ENCODE data around the gene IFNGR2.

The IFNGR2 gene

GRCh38 chr21:33473344-33473743 is 70.1 kb downstream of the IFNGR2 start:
- DNase-seq (ENCODE audit: insufficient read length, low spot score): no peak
- TF ChIP-seq POLR2A (IDR thresholded peaks at IDR 0.05; ENCODE audit: low read depth, low read length): no peak
- no peak for TF ChIP-seq PAX5 (IDR thresholded peaks at IDR 0.05; ENCODE audit: insufficient read depth, low read length, severe bottlenecking)
- TF ChIP-seq SPI1 (IDR thresholded peaks at IDR 0.05; ENCODE audit: low read depth, low read length): no peak
- no peak for TF ChIP-seq POU2F2 (IDR thresholded peaks at IDR 0.05; ENCODE audit: low read depth, low read length)
- TF ChIP-seq POLR2AphosphoS5 (IDR thresholded peaks at IDR 0.05; ENCODE audit: low read depth, low read length): no peak
- no peak for TF ChIP-seq TAF1 (IDR thresholded peaks at IDR 0.05; ENCODE audit: low read depth, low read length)
- FAIRE-seq: no peak

- TF ChIP-seq POLR2A (IDR thresholded peaks at IDR 0.05; ENCODE audit: low read depth, low read length) (no peak), POLR2AphosphoS5 (IDR thresholded peaks at IDR 0.05; ENCODE audit: low read depth, low read length) (no peak), SPI1 (IDR thresholded peaks at IDR 0.05; ENCODE audit: low read depth, low read length) (no peak), TAF1 (IDR thresholded peaks at IDR 0.05; ENCODE audit: low read depth, low read length) (no peak), POU2F2 (IDR thresholded peaks at IDR 0.05; ENCODE audit: low read depth, low read length) (no peak), PAX5 (IDR thresholded peaks at IDR 0.05; ENCODE audit: insufficient read depth, low read length, severe bottlenecking) (no peak)
- no peak for DNase-seq (ENCODE audit: insufficient read length, low spot score)
Observed at GRCh38 chr21:33477066-33477465, 73.9 kb downstream of the IFNGR2 start.

GRCh38 chr21:33478182-33478581 is 75.0 kb downstream of the IFNGR2 start:
- no peak for DNase-seq (ENCODE audit: insufficient read length, low spot score)
- TF ChIP-seq SPI1 (IDR thresholded peaks at IDR 0.05; ENCODE audit: low read depth, low read length): no peak
- TF ChIP-seq POLR2AphosphoS5 (IDR thresholded peaks at IDR 0.05; ENCODE audit: low read depth, low read length): no peak
- no peak for TF ChIP-seq POLR2A (IDR thresholded peaks at IDR 0.05; ENCODE audit: low read depth, low read length)
- TF ChIP-seq POU2F2 (IDR thresholded peaks at IDR 0.05; ENCODE audit: low read depth, low read length): no peak
- TF ChIP-seq PAX5 (IDR thresholded peaks at IDR 0.05; ENCODE audit: insufficient read depth, low read length, severe bottlenecking): no peak
- TF ChIP-seq TAF1 (IDR thresholded peaks at IDR 0.05; ENCODE audit: low read depth, low read length): no peak
- FAIRE-seq: no peak

More at GRCh38 chr21:33477066-33477465, 73.9 kb downstream of the IFNGR2 start:
- no peak for FAIRE-seq

GRCh38 chr21:33478935-33479678 is 75.9 kb downstream of the IFNGR2 start:
- FAIRE-seq: no peak
- peak; percentile 52 for DNase-seq (ENCODE audit: insufficient read length, low spot score)
- no peak for TF ChIP-seq SPI1 (IDR thresholded peaks at IDR 0.05; ENCODE audit: low read depth, low read length)
- TF ChIP-seq TAF1 (IDR thresholded peaks at IDR 0.05; ENCODE audit: low read depth, low read length): no peak
- no peak for TF ChIP-seq POU2F2 (IDR thresholded peaks at IDR 0.05; ENCODE audit: low read depth, low read length)
- TF ChIP-seq POLR2A (IDR thresholded peaks at IDR 0.05; ENCODE audit: low read depth, low read length): no peak
- no peak for TF ChIP-seq PAX5 (IDR thresholded peaks at IDR 0.05; ENCODE audit: insufficient read depth, low read length, severe bottlenecking)
- no peak for TF ChIP-seq POLR2AphosphoS5 (IDR thresholded peaks at IDR 0.05; ENCODE audit: low read depth, low read length)

- peak; percentile 94 for FAIRE-seq
- TF ChIP-seq POU2F2 (IDR thresholded peaks at IDR 0.05; ENCODE audit: low read depth, low read length): no peak
- TF ChIP-seq SPI1 (IDR thresholded peaks at IDR 0.05; ENCODE audit: low read depth, low read length): peak; percentile 22; the same call in 1 of the 2 replicates
- TF ChIP-seq POLR2A (IDR thresholded peaks at IDR 0.05; ENCODE audit: low read depth, low read length): peak; percentile 80
- peak; percentile 68; the same call in 1 of the 2 replicates for TF ChIP-seq TAF1 (IDR thresholded peaks at IDR 0.05; ENCODE audit: low read depth, low read length)
- TF ChIP-seq POLR2AphosphoS5 (IDR thresholded peaks at IDR 0.05; ENCODE audit: low read depth, low read length): peak; percentile 62; the same call in 1 of the 2 replicates
- no peak for TF ChIP-seq PAX5 (IDR thresholded peaks at IDR 0.05; ENCODE audit: insufficient read depth, low read length, severe bottlenecking)
- peak; percentile 93 for DNase-seq (ENCODE audit: insufficient read length, low spot score)
Observed at GRCh38 chr21:33479679-33480480, 76.7 kb downstream of the IFNGR2 start, which contains the start of gene TMEM50B. TSS of gene TMEM50B (minus strand) at chr21:33479974. CDS start at chr21:33468885, 11,089 bp downstream.

- DNase-seq (ENCODE audit: insufficient read length, low spot score) (no peak), FAIRE-seq (no peak)
- TF ChIP-seq SPI1 (IDR thresholded peaks at IDR 0.05; ENCODE audit: low read depth, low read length): no peak
- TF ChIP-seq TAF1 (IDR thresholded peaks at IDR 0.05; ENCODE audit: low read depth, low read length): no peak
- no peak for TF ChIP-seq POLR2AphosphoS5 (IDR thresholded peaks at IDR 0.05; ENCODE audit: low read depth, low read length)
- no peak for TF ChIP-seq POLR2A (IDR thresholded peaks at IDR 0.05; ENCODE audit: low read depth, low read length)
- no peak for TF ChIP-seq POU2F2 (IDR thresholded peaks at IDR 0.05; ENCODE audit: low read depth, low read length)
- no peak for TF ChIP-seq PAX5 (IDR thresholded peaks at IDR 0.05; ENCODE audit: insufficient read depth, low read length, severe bottlenecking)
Observed at GRCh38 chr21:33480481-33481103, 77.4 kb downstream of the IFNGR2 start.

- no peak for FAIRE-seq
- no peak for DNase-seq (ENCODE audit: insufficient read length, low spot score)
- no peak for TF ChIP-seq POLR2A (IDR thresholded peaks at IDR 0.05; ENCODE audit: low read depth, low read length)
- TF ChIP-seq POU2F2 (IDR thresholded peaks at IDR 0.05; ENCODE audit: low read depth, low read length): no peak
- no peak for TF ChIP-seq TAF1 (IDR thresholded peaks at IDR 0.05; ENCODE audit: low read depth, low read length)
- TF ChIP-seq PAX5 (IDR thresholded peaks at IDR 0.05; ENCODE audit: insufficient read depth, low read length, severe bottlenecking): no peak
- no peak for TF ChIP-seq POLR2AphosphoS5 (IDR thresholded peaks at IDR 0.05; ENCODE audit: low read depth, low read length)
Observed at GRCh38 chr21:33481314-33481943, 78.2 kb downstream of the IFNGR2 start.

All from GM12891 (cell line).